NCI-H2196 (cell line): ENCODE measurements around the gene SLC20A1.

Source experiments
- DNase-seq: peaks from one replicate; lab custom pipeline; 2025; ENCODE audit not compliant: unreplicated experiment; lab: John Stamatoyannopoulos, UW

Gene SLC20A1

DNA sequence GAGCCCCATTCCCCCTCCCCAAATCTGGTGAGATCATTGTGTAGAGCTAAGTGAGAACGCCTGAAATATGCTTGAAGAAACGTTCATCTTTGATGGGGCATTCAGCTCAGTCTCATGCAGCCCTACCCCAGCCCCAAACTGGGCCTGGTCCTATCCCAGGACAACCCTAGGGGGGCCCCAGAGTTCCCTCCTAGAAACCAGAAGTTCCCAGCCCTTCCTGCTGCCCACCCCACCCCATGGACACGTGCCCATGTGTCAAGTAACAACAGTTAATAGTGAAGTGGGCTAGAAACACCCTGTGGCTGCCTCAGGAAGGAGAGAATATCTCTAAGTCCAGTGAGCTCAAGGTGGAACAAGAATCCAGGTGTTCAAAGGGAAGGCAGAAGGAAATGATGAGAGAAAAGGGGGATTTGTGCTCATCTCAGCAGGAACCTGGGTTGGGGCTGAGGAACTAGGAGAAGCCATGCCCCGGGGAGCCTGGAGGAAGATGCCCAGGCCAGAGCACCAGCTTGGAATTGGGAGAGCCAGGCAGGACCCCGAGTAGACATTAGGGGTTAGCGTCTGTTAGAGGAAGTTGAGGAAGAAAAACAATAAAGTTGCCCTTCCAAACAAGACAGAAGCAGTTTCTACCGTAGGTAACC is 20.1 kb upstream of the SLC20A1 start:
- no peak for DNase-seq

DNA sequence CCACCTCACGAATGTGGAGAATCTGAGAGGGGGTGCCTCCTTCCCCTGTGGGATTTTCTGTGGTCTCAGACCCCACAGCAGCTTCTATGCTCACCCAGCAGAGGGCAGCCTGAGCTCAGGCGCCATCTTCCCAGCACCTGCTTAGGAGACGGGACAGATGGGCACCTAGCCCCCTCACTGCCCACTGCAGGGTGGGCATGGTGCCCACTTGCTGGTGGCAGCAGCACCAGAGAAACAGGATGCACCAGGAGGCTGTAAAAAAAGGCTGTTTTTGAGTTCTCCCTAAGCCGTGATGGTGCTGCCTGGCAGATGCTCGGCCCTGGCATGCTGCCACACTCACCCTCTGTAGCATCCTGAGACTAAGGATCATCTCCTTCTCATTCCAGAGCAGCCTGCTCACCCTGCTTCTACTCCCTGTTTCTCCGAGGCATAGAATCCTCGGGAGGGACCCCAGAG is 19.1 kb upstream of the SLC20A1 start:
- peak; percentile 81 for DNase-seq

DNA sequence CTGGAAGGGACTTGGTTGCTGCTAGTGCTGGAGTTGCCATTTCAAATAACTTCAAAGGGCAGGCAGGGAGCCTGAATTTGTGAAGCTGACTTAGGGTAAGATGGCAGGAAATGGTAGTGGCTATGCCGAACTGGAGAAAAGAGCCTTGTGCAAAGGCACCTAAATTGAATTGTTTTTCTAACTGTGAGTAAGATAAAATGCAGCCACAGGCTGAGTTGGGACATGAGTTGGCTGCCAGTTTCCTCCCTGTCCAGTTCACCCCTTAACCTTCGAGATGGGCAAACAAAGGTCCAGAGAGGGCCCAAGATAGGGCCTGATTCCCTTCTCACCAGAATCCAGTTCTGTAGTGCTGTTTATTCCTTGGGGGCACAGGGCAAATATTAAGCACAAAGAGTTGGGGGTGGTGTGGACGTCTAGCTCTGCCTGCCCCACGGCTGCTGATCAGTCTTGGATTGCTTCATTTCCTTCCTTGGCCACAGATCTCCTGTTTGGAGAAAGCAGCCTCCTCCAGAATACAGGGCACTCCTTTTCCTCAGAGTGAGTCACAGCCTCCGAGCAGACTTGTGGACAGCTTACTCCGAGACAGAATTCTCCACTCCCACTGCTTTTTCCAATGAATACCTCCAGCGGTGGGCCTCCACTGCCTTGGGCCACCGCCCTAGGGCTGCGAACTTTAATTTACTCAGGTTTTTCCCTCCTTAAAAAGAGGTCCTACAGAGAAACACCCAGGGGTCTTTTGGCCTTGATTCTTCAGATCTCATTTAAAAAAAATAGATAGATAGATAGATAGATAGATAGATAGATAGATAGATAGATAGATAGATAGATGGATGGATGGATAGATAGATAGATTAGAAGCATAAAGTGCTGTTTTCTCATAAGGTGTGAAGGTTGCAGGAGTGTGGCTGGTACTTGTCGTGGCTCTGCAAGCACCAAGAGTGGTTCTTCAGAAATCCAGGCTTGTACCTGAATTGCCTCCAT is 18.4 kb upstream of the SLC20A1 start:
- DNase-seq = no peak

DNA sequence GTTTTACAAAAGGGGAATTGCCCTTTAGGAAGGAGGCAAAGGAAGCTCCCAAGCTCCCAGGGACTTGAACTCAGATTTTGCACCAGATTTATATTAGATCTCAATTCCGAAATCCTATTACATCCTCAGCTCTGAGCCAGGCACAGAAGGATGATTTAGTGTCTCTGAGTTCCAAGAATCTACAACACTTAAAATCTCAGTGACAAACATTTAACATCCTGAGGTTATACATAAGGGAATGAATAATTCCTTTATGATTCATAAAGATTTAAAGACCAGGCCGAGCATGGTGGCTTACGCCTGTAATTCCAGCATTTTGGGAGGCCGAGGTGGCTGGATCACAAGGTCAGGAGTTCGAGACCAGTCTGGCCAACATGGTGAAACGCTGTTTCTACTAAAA is 16.5 kb upstream of the SLC20A1 start:
- DNase-seq = no peak

DNA sequence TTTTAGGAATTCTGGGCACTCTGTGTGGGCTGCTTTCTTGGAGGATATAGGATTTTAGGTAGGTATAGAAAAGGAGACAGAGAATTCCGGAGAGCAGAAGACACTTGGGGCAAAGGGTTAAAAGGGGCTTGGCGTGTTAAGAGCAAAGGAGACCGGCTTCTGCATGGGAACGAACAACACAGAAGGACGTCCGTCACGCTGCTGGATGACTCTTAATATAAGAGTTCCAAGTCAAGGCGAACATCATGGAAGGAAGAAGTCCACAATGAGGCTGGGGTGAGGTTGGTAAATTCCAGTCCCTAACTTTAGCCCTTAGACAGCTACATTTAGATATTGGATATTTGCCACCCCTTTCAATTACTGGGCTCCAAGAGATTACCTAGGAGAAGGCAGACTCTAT is 15.9 kb upstream of the SLC20A1 start:
- no peak for DNase-seq

DNA sequence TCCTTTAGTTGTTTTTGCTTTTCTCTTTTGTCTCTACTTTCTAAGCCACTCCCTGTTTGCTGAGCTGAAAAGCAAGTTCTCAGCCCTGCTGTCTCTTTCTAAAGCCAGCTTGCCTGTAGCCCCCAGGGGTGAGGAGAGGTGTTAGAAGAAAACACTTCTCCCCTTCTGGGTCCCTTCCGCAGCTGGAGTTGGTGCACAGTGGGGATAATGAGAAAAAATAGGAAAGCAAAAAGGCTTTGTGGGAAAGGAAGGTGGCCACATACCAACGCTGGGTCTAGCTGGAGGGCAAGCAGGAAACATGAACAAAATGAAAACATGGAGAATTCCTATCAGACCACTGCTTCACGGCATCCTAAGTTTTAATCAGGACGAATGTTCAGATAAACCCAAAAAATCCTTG is 15.5 kb upstream of the SLC20A1 start:
- DNase-seq = no peak

DNA sequence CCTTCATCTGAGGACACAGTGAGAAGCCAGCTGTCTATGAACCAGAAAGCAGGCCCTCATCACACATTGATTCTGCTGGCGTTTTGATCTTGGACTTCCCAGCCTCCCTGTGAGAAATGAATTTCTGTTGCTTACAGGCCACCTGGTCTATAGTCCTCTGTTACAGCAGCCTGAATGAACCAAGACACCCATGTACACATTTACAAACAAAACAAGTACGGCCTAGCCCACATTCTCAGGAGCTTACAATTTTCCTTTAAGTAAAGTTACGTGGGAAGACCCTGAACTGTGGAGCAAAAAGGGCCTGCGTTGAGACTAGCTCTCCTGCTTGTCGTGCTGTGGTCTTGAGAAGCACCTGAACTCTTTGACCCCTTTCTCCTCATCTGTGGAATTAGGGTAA is 12.0 kb upstream of the SLC20A1 start:
- DNase-seq = no peak

DNA sequence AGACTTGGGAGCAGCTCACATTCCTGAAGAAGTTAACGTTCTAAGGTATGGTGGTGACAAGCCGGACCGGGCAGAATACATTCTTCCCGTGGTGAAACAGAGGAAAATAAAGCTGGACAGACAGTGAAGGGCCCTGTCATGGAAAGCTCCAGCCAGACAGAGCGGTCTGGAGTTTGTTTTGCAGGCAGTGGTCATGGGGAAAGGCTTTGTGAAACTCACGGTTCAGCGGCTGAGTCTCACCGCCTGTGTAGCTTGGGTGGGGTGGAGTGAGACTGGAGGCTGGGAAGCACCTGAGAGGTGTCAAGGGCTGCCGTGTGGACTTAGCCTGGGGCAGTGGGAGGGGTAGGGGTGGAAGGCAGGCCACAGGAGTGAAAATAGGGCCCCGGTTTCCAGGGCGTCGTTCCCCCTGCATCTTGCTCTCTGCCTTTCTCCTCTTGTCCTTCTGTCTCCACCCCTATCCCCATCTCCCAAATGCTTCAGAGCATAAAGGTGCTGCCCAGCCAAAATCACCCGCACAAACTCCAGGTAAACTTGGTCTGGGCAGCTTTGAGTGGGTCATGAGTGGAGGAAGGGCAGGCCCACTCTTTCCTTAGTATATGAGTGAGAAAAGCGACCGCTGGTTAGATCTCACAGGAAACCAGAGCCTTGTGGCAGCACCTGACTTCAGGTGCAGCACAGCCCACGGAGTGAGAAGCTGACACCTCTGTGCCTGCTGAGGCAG is 11.4 kb upstream of the SLC20A1 start:
- no peak for DNase-seq

DNA sequence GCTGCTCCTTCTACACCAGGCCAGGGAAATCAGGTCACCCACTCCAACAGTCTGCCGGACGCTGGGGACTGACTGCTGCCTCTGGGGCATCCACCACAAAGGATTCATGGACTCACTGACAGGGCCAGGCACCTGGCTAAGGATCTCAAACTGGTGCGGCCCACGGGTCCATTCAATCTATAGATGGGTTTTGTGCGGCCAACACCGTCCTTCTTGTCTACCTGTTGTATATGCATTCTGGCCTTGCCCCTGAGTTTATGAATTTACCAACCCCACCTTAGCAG is 10.9 kb upstream of the SLC20A1 start:
- DNase-seq = no peak

DNA sequence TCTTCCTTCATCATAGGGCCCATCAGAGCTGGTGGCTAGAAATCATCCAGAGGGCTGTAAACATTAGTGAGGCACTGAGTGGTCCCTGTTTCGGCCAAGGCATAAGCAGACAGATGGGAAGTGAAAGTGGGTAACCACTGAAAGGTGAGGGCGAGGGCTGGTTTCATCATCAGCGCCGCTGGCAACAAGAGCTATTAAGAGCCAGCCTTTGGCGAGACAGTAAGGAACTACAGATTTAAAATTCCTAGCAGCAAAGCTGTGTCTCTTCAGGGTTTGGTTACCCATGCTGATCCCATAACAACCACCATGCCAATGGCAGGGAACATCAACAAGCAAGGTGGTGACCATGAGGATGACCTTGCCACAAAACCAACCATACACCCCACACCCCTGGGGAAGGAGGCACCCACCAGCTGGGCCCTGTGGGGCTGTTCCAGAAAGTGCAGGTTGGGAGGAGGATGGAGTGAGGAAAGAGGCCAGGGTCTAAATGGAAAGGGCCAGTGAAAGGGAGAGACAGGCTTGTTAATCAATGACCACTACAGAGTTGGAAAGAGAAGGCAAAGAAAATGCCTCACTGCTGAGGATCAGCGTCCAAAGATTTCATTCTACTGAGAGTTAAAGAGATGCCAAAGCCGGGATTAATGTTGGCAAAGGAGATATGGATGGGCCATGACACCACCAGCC is 9.0 kb upstream of the SLC20A1 start:
- no peak for DNase-seq

DNA sequence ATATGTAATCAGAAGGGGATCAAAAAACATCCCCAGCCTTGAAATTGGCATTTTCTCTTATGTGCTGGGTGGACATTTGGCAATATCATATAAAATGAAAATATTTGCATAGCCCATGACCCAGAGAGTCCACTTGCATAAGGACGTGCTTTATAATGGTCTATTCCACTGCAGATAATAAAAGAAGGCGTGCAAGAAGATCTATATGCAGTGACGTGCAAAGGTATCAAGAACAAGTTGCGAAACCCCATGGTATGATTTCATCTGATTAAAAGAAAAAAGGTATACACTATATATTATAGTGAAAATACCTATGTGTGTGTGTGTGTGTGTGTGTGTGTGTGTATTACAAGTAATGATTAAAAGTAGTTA is 8.5 kb upstream of the SLC20A1 start:
- no peak for DNase-seq

DNA sequence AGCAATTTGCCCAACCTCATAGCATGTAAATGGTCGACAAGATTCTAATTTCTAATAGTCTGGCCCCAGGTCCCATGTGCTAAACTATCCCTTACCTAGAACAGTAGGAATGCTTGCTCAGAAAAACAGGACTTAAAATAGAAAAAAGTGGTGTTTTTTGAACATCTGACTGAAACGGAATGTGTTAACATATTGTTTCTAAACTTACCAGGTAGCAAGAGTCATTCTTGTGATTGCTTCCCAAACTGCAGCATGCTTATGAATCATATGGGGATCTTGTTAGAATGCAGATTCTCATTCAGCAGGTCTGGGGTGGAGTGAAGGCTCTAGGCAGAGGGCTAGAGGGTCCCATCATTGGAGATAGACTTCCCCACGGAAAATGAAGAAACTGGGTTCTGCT is 5.8 kb upstream of the SLC20A1 start:
- no peak for DNase-seq

DNA sequence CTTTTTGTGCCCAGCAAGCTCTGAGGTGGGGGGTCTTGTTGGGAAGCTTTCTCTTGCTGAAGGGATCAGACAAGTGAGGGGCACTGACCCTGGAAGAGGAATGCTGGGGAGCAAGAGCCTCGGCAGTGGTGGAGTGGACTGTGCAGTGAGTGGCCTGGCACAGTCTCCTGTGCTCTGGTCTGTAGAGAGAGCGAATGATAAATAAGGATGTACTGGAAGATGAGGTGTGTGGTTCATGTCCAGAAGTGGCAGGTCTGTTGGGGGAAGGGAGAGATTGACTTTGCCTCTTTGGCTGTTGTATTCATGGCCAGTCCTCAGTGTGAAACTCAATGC is 5.3 kb upstream of the SLC20A1 start:
- DNase-seq = no peak

DNA sequence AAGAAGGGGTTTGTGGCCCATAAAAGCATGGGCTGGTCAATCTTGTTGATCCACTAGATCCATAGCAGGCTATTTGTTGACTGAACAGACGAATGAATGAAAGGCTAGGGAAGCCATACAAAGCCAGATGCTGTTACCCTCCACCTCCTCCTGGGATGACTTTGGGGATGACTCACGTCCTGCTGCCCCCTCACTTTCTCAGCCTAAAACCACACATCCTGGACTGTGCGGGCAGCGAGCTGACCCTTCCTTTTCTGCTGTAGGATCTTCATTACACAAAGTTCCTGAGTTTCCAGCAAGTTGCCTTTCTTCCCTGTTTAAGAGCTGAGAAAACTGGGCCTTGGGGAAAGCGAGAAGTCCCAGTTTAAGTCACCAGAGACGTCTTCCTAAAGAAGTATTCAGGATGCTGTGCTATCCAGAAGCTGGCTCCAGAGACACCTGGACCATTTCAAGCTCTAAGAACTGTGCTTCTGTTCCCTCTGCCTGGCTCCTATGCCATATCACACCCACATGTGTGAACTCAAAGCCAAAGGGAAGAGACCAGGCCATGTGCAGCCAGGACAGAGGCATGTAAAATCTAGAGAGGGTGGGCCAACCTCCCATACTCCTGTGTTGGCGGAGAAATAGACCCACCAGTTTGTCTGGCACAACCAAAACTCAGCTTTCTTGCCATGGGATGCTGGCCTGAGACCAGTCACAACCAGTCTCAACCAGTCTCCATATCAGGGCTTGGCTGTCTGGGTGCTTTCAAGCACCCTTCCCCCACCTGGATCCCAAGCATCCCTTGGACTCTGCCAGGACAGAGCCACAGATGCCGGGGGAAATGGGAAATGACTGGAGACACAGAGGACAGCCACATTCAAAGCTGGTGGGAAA is 4.7 kb upstream of the SLC20A1 start:
- no peak for DNase-seq

DNA sequence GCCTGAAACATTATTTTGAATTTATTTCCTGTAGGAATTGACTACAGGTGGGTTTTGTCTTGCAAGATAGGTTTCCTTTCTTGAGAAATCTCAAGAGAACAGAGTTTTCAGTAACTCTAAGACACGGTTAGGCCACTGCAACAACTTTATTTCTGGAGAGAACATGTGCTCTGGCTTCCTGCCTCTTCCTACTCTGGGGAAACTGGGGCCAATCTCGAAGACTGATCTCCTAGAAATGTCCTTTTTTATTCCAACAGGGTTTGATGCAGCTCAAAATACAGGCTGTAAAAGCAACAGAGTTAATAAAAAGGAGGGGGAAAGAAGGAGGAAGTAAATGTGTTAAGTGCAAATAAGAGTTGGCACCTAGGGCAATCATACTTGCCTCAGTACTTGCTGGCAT is 4.0 kb upstream of the SLC20A1 start:
- DNase-seq = no peak

DNA sequence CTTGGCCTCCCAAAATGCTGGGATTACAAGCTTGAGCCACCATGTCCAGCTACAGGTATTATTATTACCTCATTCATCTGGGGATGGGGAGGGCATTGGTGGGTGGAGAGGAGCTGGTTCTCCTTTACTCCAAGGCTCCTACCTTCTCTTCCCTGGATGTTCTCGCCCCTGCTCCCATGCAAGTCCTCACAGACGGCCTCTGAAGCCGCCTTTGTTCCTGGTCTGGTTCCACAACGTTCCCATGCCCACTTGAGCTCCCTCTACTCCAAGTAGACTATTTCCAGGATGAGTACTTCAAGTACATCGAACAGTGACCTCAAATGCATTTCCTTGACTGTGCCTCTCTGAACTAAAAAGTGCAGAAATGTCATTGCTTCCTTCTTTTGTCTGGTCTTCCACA is 3.2 kb upstream of the SLC20A1 start:
- no peak for DNase-seq

DNA sequence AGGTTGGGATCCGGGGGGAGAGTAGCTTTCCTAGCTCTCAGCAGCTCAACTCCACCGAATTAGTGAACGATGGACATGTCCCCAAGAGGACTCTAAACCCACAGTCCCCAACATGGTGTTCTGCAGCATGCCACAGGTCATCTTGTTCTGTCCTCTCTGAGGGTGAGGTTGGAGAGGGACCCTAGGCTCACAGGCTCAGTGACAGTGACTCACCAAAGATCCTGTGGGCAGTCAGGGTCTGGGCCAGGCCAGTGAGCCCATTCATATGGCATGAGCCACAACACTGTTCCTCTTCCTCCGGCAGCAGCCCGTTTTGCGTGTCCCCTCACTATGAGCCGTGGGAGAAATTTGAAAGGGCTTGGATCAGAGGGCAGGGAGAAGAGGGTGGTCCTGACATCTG is 2.8 kb upstream of the SLC20A1 start:
- no peak for DNase-seq

DNA sequence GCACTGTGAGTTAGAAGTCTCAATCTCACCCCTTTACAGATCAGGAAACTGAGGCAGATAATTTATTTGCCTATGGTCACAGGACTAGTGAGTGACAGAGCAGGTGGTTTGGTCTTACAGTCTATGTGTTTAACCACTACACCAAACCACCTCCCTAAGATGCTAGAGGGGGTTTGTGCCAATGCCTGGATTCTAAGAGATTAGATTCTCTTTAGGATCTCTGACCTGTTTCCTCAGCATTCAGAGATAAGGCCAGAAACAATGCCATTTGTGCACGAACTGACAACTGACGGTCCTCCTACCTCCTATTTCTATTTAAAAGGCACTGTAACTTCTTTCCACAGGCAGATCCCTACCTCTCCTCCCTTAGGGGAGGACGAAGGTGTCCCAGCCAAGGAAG is 2.3 kb upstream of the SLC20A1 start:
- DNase-seq = no peak

DNA sequence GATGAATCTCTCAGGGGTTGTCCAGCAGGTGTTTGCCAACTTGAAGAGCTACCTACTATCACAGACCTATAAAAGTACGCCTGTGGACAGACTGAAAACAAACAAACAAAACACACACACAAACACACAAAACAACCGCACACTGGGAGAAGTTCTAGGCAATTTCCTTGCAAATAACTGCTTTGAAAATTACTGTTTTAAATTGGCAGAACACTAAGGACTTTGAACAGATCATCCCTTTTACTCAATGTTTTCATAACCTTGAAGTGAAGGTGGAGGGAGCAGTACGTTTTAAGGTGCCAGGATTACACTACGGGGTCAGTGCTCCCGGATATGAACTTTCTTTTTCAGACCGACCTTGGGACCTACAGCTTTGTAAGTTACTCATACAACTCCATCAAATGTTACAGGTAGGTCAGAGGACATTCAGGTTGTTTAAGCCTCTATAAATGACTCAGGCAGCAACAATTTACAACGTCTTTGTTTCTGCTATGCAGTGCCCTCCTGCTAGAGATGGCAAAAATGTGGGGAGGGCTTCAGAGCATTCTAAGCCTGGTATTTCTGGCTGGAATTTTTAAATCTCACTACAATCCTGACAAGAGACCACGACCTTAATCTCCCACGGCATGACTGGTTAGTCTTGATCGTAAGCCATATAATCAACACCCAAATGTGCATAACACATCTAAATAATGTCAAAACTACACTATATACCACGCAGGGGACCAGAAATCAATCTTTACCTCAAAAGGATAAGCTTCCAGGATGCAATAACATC is 1.4 kb upstream of the SLC20A1 start:
- no peak for DNase-seq

DNA sequence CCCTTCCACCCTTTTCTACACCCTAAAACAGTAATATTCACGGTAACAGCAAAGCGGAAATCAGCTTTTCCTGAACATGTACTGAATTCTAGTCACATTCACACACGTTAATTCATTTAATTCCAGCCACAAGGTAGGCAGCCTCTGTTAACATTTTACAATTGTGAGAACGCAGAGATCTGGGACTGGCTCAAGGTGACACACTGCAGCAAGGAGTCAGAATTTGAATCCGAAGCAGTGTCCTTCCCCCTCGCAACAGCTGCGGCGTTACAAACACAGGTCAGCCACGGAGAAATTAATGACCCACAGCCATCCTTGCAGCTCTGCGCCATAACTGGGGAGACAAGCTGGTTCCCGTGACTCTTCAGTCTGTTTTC is 818 bp upstream of the SLC20A1 start:
- DNase-seq = no peak
